ENCODE data around the gene PODNL1. TPM values are rescaled to one million over a fixed set of nuclear protein-coding genes. Genes with fewer than 3 reads are reported as not detected.

Gene PODNL1
- total RNA-seq, 1 experiment from 2014 or later: not detected

DNA sequence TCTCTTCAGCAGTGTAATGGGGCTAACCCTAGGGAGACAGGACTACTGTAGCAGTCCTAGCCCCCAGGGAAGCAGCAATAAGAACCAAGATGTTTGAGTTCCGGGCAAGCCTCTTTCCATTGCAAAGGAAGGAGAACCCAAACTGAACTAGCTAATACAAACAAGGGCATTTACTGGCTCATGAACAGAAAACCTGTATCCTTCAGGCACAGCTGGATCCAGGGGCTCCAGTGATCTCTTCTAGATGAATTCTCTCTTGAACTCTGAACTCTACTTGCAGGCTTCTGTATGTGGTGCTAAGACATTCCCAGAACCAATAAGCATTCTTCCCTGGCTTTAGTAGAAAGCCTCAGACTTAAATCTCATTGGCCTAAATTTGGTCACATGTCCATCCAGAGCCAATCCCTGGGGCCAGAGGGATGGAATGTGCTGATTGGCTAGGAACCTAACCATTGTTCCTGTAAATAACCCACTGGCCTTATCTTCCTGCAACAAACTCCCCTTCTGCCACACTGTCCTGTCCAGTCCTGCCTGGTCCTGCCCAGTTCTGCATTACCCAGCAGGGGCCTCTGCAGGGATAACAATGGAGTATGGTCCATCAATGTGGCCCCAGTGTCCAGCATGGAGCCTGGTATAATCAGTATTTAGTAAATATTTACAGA, 3.9 kb upstream of the PODNL1 start:
- Histone ChIP-seq H3K4me1 (no peaks in the 10 kb centered on the region), H3K4me3 (ENCODE audit: low read depth, low read length) (no peak overlapping the region), H3K9me3 (no peaks in the 10 kb centered on the region), H3K27me3 (replicated peaks; ENCODE audit: control insufficient read depth, insufficient read depth, low read length) (no peaks in the 10 kb centered on the region), H3K36me3 (ENCODE audit: control insufficient read depth, insufficient read depth, low read length) (no peaks in the 10 kb centered on the region)
- DNase-seq: no peak
- H3K4me3 Mint-ChIP-seq (ENCODE audit: unreplicated experiment): no peak overlapping the region
- ChIA-PET CTCF (no interaction called here), POLR2A (no interaction called here)
- intact Hi-C loops (cut with micrococcal nuclease; ENCODE audit: unreplicated experiment): no loop called here
- no peaks in the 10 kb centered on the region for H3K36me3 Mint-ChIP-seq (ENCODE audit: insufficient read depth, unreplicated experiment)
- H3K9me3 Mint-ChIP-seq (ENCODE audit: unreplicated experiment): no peaks in the 10 kb centered on the region
- TF ChIP-seq, protein P1, sequence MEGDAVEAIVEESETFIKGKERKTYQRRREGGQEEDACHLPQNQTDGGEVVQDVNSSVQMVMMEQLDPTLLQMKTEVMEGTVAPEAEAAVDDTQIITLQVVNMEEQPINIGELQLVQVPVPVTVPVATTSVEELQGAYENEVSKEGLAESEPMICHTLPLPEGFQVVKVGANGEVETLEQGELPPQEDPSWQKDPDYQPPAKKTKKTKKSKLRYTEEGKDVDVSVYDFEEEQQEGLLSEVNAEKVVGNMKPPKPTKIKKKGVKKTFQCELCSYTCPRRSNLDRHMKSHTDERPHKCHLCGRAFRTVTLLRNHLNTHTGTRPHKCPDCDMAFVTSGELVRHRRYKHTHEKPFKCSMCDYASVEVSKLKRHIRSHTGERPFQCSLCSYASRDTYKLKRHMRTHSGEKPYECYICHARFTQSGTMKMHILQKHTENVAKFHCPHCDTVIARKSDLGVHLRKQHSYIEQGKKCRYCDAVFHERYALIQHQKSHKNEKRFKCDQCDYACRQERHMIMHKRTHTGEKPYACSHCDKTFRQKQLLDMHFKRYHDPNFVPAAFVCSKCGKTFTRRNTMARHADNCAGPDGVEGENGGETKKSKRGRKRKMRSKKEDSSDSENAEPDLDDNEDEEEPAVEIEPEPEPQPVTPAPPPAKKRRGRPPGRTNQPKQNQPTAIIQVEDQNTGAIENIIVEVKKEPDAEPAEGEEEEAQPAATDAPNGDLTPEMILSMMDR (IDR thresholded peaks at IDR 0.05; ENCODE audit: insufficient read depth in 1 of 2, low read depth in 1 of 2, low read length in 1 of 2, severe bottlenecking in 1 of 2, unreplicated experiment in 1 of 2): no peak
- no TSS peak for BruUV-seq (replicated peaks)
- no peaks in the 10 kb centered on the region for H3K27me3 Mint-ChIP-seq (ENCODE audit: insufficient read depth, unreplicated experiment)
- no peak overlapping the region for H3K27ac Mint-ChIP-seq (ENCODE audit: unreplicated experiment)
- H3K4me1 Mint-ChIP-seq (ENCODE audit: low read depth, unreplicated experiment): no peaks in the 10 kb centered on the region

DNA sequence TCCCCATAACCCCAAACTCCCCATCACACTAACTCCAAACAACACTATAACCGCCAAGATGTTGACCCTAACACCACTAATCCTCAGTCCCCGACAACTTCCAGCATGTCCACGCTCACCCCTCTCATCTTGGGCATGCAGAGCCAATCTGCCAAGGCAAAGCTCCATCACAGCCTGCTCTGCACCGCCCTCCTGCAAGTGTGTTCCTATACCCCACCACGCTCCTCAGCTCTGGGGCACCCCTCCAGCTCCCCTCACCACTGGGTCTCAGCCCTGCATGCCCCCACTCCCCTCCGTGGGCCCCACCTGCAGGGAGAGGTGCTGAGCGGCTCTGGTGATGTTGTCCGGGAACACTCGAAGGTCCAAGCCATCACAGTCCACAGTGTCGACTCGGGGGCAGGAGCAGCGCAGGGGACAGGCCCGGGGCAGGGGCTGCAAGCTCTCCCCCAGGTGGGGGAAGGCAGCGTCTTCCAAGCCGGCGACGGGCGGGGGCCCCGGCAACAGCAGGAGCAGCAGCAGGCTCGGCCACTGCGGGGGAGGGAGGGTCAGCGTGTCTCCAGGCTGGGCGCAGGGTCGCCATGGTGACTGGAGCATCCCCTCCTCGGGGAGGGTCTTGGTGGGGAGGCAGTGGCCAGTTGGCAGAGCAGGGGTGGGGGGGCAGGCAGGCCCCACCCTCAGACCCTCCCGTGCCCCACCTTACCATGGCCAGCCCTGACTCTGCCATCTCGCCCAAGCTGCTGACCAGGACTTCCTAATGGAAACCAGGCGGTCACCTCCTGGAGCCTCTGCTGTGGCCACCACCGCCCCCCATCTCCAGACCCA, 527 bp downstream of the PODNL1 start:
- H3K27ac Mint-ChIP-seq (ENCODE audit: unreplicated experiment): no peak overlapping the region
- TF ChIP-seq, protein P1 (IDR thresholded peaks at IDR 0.05; ENCODE audit: insufficient read depth in 1 of 2, low read depth in 1 of 2, low read length in 1 of 2, severe bottlenecking in 1 of 2, unreplicated experiment in 1 of 2): no peak
- H3K4me1 ChIP-seq: no peaks in the 10 kb centered on the region
- H3K36me3 ChIP-seq (ENCODE audit: control insufficient read depth, insufficient read depth, low read length): no peaks in the 10 kb centered on the region
- H3K4me3 Mint-ChIP-seq (ENCODE audit: unreplicated experiment): no peak overlapping the region
- H3K27me3 ChIP-seq (replicated peaks; ENCODE audit: control insufficient read depth, insufficient read depth, low read length): no peaks in the 10 kb centered on the region
- no peaks in the 10 kb centered on the region for H3K36me3 Mint-ChIP-seq (ENCODE audit: insufficient read depth, unreplicated experiment)
- no peaks in the 10 kb centered on the region for H3K9me3 Mint-ChIP-seq (ENCODE audit: unreplicated experiment)
- H3K4me1 Mint-ChIP-seq (ENCODE audit: low read depth, unreplicated experiment): no peaks in the 10 kb centered on the region
- no TSS peak for BruUV-seq (replicated peaks)
- intact Hi-C loops (cut with micrococcal nuclease; ENCODE audit: unreplicated experiment): no loop called here
- DNase-seq: no peak
- H3K4me3 ChIP-seq (ENCODE audit: low read depth, low read length): no peak overlapping the region
- ChIA-PET CTCF (interaction anchor here (0.5 kb wide), 1 partner anchor 139 kb away, joined by 3 read pairs; no protein-coding TSS in a partner anchor), POLR2A (no interaction called here)
- H3K9me3 ChIP-seq: no peaks in the 10 kb centered on the region
- no peaks in the 10 kb centered on the region for H3K27me3 Mint-ChIP-seq (ENCODE audit: insufficient read depth, unreplicated experiment)

DNA sequence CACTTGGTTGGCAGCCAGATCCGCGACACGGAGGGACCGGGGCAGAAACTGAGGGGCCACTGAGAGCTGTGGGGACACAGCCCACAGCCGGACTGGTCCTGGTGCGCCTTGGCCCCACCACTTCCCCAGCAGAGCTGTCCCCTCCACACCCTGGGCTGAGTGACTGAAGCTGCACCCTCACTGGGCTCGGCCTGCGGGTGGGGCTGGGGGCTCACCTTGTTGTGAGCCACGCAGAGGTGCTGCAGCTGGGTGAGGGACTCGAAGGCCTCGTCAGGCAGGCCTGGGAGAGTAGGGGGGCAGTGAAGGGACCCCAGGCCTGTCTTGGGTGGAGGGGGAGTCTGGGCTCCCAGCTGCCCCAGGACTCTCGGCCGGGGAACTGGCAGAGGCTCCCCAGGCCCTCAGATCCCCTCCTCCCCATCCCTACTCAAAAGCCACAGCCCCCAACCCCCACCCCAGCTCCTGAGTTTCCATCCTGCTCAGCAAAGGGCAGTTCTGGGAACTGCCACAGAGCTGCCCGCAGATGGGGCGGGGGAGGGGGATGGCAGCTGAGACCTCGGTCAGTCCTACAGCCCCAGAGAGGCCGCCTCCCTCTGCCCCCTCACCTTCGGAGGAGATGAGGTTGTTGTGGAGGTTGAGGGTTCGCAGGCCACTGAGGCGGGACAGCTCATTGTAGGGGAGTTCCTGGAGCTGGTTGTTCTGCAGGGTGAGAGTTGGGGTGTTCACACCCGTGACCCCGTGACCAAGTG, 2.3 kb downstream of the PODNL1 start:
- H3K27me3 ChIP-seq (replicated peaks; ENCODE audit: control insufficient read depth, insufficient read depth, low read length): no peaks in the 10 kb centered on the region
- TF ChIP-seq, protein P1 (IDR thresholded peaks at IDR 0.05; ENCODE audit: insufficient read depth in 1 of 2, low read depth in 1 of 2, low read length in 1 of 2, severe bottlenecking in 1 of 2, unreplicated experiment in 1 of 2): no peak
- no peaks in the 10 kb centered on the region for H3K9me3 ChIP-seq
- H3K9me3 Mint-ChIP-seq (ENCODE audit: unreplicated experiment): no peaks in the 10 kb centered on the region
- intact Hi-C loops (cut with micrococcal nuclease; ENCODE audit: unreplicated experiment): no loop called here
- no peaks in the 10 kb centered on the region for H3K4me1 ChIP-seq
- ChIA-PET CTCF (interaction anchor here (0.6 kb wide), 1 partner anchor 73 kb away, joined by 4 read pairs; no protein-coding TSS in a partner anchor), POLR2A (no interaction called here)
- BruUV-seq (replicated peaks): no TSS peak
- no peaks in the 10 kb centered on the region for H3K36me3 Mint-ChIP-seq (ENCODE audit: insufficient read depth, unreplicated experiment)
- H3K27ac Mint-ChIP-seq (ENCODE audit: unreplicated experiment): no peak overlapping the region
- H3K4me3 Mint-ChIP-seq (ENCODE audit: unreplicated experiment): no peak overlapping the region
- DNase-seq: no peak
- no peaks in the 10 kb centered on the region for H3K36me3 ChIP-seq (ENCODE audit: control insufficient read depth, insufficient read depth, low read length)
- no peaks in the 10 kb centered on the region for H3K4me1 Mint-ChIP-seq (ENCODE audit: low read depth, unreplicated experiment)
- no peak overlapping the region for H3K4me3 ChIP-seq (ENCODE audit: low read depth, low read length)
- H3K27me3 Mint-ChIP-seq (ENCODE audit: insufficient read depth, unreplicated experiment): no peaks in the 10 kb centered on the region

All from Caco-2 (cell line).